ENCODE data around the gene MX1. TPM values are rescaled to one million over a fixed set of nuclear protein-coding genes. Genes with fewer than 3 reads are reported as not detected.

MX1 gene, protein sequence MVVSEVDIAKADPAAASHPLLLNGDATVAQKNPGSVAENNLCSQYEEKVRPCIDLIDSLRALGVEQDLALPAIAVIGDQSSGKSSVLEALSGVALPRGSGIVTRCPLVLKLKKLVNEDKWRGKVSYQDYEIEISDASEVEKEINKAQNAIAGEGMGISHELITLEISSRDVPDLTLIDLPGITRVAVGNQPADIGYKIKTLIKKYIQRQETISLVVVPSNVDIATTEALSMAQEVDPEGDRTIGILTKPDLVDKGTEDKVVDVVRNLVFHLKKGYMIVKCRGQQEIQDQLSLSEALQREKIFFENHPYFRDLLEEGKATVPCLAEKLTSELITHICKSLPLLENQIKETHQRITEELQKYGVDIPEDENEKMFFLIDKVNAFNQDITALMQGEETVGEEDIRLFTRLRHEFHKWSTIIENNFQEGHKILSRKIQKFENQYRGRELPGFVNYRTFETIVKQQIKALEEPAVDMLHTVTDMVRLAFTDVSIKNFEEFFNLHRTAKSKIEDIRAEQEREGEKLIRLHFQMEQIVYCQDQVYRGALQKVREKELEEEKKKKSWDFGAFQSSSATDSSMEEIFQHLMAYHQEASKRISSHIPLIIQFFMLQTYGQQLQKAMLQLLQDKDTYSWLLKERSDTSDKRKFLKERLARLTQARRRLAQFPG
- 229 and 246 TPM in 2 replicates for total RNA-seq

DNA sequence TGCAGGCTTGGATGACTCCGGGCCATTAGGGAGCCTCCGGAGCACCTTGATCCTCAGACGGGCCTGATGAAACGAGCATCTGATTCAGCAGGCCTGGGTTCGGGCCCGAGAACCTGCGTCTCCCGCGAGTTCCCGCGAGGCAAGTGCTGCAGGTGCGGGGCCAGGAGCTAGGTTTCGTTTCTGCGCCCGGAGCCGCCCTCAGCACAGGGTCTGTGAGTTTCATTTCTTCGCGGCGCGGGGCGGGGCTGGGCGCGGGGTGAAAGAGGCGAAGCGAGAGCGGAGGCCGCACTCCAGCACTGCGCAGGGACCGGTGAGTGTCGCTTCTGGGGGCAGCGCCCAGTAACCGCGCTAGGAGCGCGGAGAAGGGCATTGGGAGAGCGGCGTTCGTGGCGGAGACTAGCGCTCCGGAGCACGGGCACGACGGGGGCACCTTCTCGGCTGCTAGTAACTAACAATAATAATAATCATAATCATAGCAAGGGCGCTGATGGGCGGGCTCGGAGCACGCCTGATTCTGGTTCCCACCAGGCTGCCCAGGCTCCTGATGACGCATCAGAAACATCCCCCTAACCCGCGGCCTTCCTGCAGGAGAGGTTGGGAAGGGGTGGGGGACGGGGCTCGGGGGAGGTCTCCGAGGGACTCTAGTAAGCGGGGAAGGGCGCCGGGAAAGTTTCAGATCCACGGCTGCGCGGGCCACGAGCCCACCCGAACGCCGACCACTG, at the start of gene MX1:
TSS of gene MX1 (plus strand) at position 286 of the 722 bp plus-strand sequence. CDS start 5,832 bp downstream, outside the sequence.

DNA sequence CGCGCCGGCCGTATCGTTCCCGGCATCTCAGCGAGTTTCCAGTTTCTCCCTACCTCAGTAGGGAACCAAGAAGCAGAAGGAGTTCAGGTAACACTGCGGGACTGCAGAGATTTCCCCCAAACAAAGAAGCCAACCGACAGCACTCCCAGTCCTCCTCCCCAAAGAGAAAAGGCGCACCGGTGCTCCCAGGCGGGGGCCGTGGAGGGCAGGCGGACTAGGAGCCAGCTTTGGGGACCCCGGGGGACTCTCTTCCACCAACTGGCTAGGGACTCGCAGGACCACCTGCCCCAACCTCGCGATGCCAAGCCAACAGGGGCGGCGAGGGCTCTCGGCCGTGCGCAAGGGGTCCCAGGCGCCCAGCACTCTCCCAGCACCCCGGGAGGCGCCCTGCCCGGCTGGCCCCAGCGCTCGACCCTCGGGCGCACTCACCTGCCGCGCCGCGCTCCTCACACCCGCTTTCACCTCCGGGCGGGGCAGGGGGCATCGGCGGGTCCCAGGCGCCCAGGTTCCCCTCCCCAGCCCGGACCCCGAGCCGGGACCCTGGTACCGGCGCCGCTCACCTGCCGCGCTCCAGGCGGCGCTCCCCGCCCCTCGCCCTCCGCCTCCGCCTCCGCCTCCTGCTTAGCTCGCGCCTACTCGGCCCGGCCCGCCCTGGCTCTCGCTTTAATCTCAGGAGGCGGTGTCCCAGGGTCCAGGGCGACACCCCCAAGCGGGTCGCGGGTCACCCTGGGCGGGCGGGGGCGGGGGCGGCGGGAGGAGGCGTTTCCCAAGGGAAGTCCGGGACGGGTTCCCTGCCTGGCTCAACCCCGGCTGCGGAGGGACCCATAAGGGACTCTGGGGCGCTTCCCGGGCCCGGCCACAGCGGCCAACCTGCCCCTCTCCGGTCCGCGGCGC, 81.7 kb downstream of the MX1 start, which contains the start of gene TMPRSS2:
TSS of gene TMPRSS2 (minus strand) at position 638 of the 894 bp plus-strand sequence. CDS start 10,025 bp downstream, outside the sequence.

Other genes starting within 250 kb of the MX1 start
- not detected in 2 replicates for gene FAM3B, start 109.4 kb upstream of the MX1 start, total RNA-seq
- 16.9 and 22.6 TPM in 2 replicates for gene MX2, start 64.2 kb upstream of the MX1 start, total RNA-seq
- gene TMPRSS2, start 81.9 kb downstream of the MX1 start, total RNA-seq, result not detected in 2 replicates

Measured in mammary microvascular endothelial cell (primary cell).